T-helper 17 cell (primary cell): ENCODE measurements around the gene NAALADL2. TPM values are rescaled to one million over a fixed set of nuclear protein-coding genes. Genes with fewer than 3 reads are reported as not detected.
"Not testable (repeated sequence)": the region's sequence is repeated elsewhere in the genome, so short reads cannot be mapped to it uniquely, and the experiment has no call there.

Experiments
- ATAC-seq: fragments of 150-1000 bp; cut with Tn5 transposase; 2 replicates; pipeline ENCODE4 v1.10.0; 2021; ENCODE audit warnings: mild to moderate bottlenecking, moderate library complexity
- DNase-seq, 3 donors: peaks; one replicate each; pipeline versions ENCODE4 v3.0.0 to v3.0.0-alpha.2; 2020 to 2021
- H3K9me3 ChIP-seq: one replicate; pipeline ENCODE4 v1.7.0; 2013; ENCODE audit warnings: low read length, mild to moderate bottlenecking; ENCODE audit not compliant: control insufficient read depth, poor library complexity, severe bottlenecking
- H3K27ac Mint-ChIP-seq: one replicate; pipeline ENCODE4 v1.8.0; 2022; ENCODE audit warnings: mild to moderate bottlenecking, moderate library complexity, mixed read lengths
- H3K27me3 Mint-ChIP-seq: one replicate; pipeline ENCODE4 v1.8.0; 2022; ENCODE audit warnings: mixed read lengths
- H3K36me3 Mint-ChIP-seq: one replicate; pipeline ENCODE4 v1.8.0; 2022; ENCODE audit warnings: low read depth, mixed read lengths
- H3K4me1 Mint-ChIP-seq: one replicate; pipeline ENCODE4 v1.8.0; 2022; ENCODE audit warnings: mild to moderate bottlenecking, mixed read lengths
- H3K4me3 Mint-ChIP-seq: one replicate; pipeline ENCODE4 v1.8.0; 2022; ENCODE audit warnings: mild to moderate bottlenecking, moderate library complexity, mixed read lengths
- total RNA-seq, 4 donors: library from RNA in 2 of 4; stranded (reverse) in 2 of 4; gene quantifications; one replicate each; pipeline ENCODE4 v1.2.3 and lab custom pipeline; 2022 to 2026

Gene NAALADL2
- total RNA-seq, 2 donors from 2014 or later: not detected

GRCh38 chr3:175426805-175427204 lies 567.7 kb downstream of the NAALADL2 start:
- Mint-ChIP-seq H3K4me1 (no peaks in the 10 kb centered on the region), H3K27me3 (no peaks in the 10 kb centered on the region), H3K27ac (no peak overlapping the region), H3K36me3 (no peaks in the 10 kb centered on the region), H3K4me3 (no peak overlapping the region)
- DNase-seq (no peak), ATAC-seq (no peak)
- no peaks in the 10 kb centered on the region for H3K9me3 ChIP-seq

GRCh38 chr3:175428466-175428865 lies 569.3 kb downstream of the NAALADL2 start:
- Mint-ChIP-seq H3K27ac (no peak overlapping the region), H3K4me1 (no peaks in the 10 kb centered on the region), H3K4me3 (no peak overlapping the region), H3K27me3 (no peaks in the 10 kb centered on the region), H3K36me3 (no peaks in the 10 kb centered on the region)
- H3K9me3 ChIP-seq: no peaks in the 10 kb centered on the region
- no peak for ATAC-seq
- no peak for DNase-seq

GRCh38 chr3:175430983-175431773 lies 572.0 kb downstream of the NAALADL2 start:
- Mint-ChIP-seq H3K27me3 (no peaks in the 10 kb centered on the region), H3K4me3 (no peak overlapping the region), H3K27ac (no peak overlapping the region), H3K4me1 (no peaks in the 10 kb centered on the region), H3K36me3 (no peaks in the 10 kb centered on the region)
- ATAC-seq (no peak), DNase-seq (no peak)
- H3K9me3 ChIP-seq: no peaks in the 10 kb centered on the region

GRCh38 chr3:175432376-175433025 lies 573.4 kb downstream of the NAALADL2 start:
- H3K27ac Mint-ChIP-seq: no peak overlapping the region
- no peak overlapping the region for H3K4me3 Mint-ChIP-seq
- ATAC-seq: no peak
- no peaks in the 10 kb centered on the region for H3K36me3 Mint-ChIP-seq
- H3K27me3 Mint-ChIP-seq: no peaks in the 10 kb centered on the region
- H3K4me1 Mint-ChIP-seq: no peaks in the 10 kb centered on the region
- DNase-seq: no peak
- H3K9me3 ChIP-seq: no peaks in the 10 kb centered on the region

- no peak for ATAC-seq
- Mint-ChIP-seq H3K27ac (no peak overlapping the region), H3K4me3 (no peak overlapping the region), H3K36me3 (no peaks in the 10 kb centered on the region), H3K27me3 (no peaks in the 10 kb centered on the region), H3K4me1 (no peaks in the 10 kb centered on the region)
- no peaks in the 10 kb centered on the region for H3K9me3 ChIP-seq
- no peak for DNase-seq
Measured at GRCh38 chr3:175433026-175433674, 574.0 kb downstream of the NAALADL2 start.

GRCh38 chr3:175434561-175434960 lies 575.4 kb downstream of the NAALADL2 start:
- Mint-ChIP-seq H3K4me3 (no peak overlapping the region), H3K36me3 (no peaks in the 10 kb centered on the region), H3K4me1 (no peaks in the 10 kb centered on the region), H3K27ac (no peak overlapping the region), H3K27me3 (no peaks in the 10 kb centered on the region)
- ATAC-seq (no peak), DNase-seq (no peak)
- H3K9me3 ChIP-seq: no peaks in the 10 kb centered on the region

- ATAC-seq (no peak), DNase-seq (no peak)
- Mint-ChIP-seq H3K27ac (no peak overlapping the region), H3K27me3 (no peaks in the 10 kb centered on the region), H3K4me1 (no peaks in the 10 kb centered on the region), H3K36me3 (no peaks in the 10 kb centered on the region), H3K4me3 (no peak overlapping the region)
- no peaks in the 10 kb centered on the region for H3K9me3 ChIP-seq
Measured at GRCh38 chr3:175443682-175444081, 584.5 kb downstream of the NAALADL2 start.

- no peak for ATAC-seq
- H3K27me3 Mint-ChIP-seq: no peaks in the 10 kb centered on the region
- DNase-seq: no peak
- H3K9me3 ChIP-seq: no peaks in the 10 kb centered on the region
- no peak overlapping the region for H3K4me3 Mint-ChIP-seq
- H3K4me1 Mint-ChIP-seq: no peaks in the 10 kb centered on the region
- no peaks in the 10 kb centered on the region for H3K36me3 Mint-ChIP-seq
- H3K27ac Mint-ChIP-seq: no peak overlapping the region
Measured at GRCh38 chr3:175445741-175446140, 586.6 kb downstream of the NAALADL2 start.

- no peaks in the 10 kb centered on the region for H3K4me1 Mint-ChIP-seq
- H3K9me3 ChIP-seq: no peaks in the 10 kb centered on the region
- H3K27ac Mint-ChIP-seq: no peak overlapping the region
- no peak overlapping the region for H3K4me3 Mint-ChIP-seq
- no peaks in the 10 kb centered on the region for H3K36me3 Mint-ChIP-seq
- no peak for DNase-seq
- no peak for ATAC-seq
- H3K27me3 Mint-ChIP-seq: no peaks in the 10 kb centered on the region
Measured at GRCh38 chr3:175447521-175447920, 588.4 kb downstream of the NAALADL2 start.

- no peaks in the 10 kb centered on the region for H3K36me3 Mint-ChIP-seq
- H3K27me3 Mint-ChIP-seq: no peaks in the 10 kb centered on the region
- DNase-seq: no peak
- no peak overlapping the region for H3K4me3 Mint-ChIP-seq
- no peaks in the 10 kb centered on the region for H3K4me1 Mint-ChIP-seq
- H3K27ac Mint-ChIP-seq: no peak overlapping the region
- no peaks in the 10 kb centered on the region for H3K9me3 ChIP-seq
- no peak for ATAC-seq
Measured at GRCh38 chr3:175453361-175453760, 594.2 kb downstream of the NAALADL2 start.

GRCh38 chr3:175456466-175456865 lies 597.3 kb downstream of the NAALADL2 start:
- no peak for ATAC-seq

GRCh38 chr3:175457301-175457700 lies 598.2 kb downstream of the NAALADL2 start:
- H3K27me3 Mint-ChIP-seq: no peaks in the 10 kb centered on the region
- H3K27ac Mint-ChIP-seq: no peak overlapping the region
- no peak for ATAC-seq
- no peaks in the 10 kb centered on the region for H3K36me3 Mint-ChIP-seq
- H3K4me3 Mint-ChIP-seq: no peak overlapping the region
- DNase-seq: no peak
- no peaks in the 10 kb centered on the region for H3K9me3 ChIP-seq
- no peaks in the 10 kb centered on the region for H3K4me1 Mint-ChIP-seq

More at GRCh38 chr3:175456466-175456865, 597.3 kb downstream of the NAALADL2 start:
- H3K4me3 Mint-ChIP-seq: no peak overlapping the region
- no peaks in the 10 kb centered on the region for H3K27me3 Mint-ChIP-seq
- no peak for DNase-seq
- H3K9me3 ChIP-seq: no peaks in the 10 kb centered on the region
- no peaks in the 10 kb centered on the region for H3K36me3 Mint-ChIP-seq
- no peak overlapping the region for H3K27ac Mint-ChIP-seq
- no peaks in the 10 kb centered on the region for H3K4me1 Mint-ChIP-seq

- not testable (repeated sequence) for H3K4me1 Mint-ChIP-seq, ATAC-seq, H3K9me3 ChIP-seq, DNase-seq, H3K36me3 Mint-ChIP-seq, H3K27ac Mint-ChIP-seq, H3K4me3 Mint-ChIP-seq, H3K27me3 Mint-ChIP-seq
Measured at GRCh38 chr3:175460849-175461399, 601.8 kb downstream of the NAALADL2 start.
